Measurements from ENCODE around the gene GRAMD1B. TPM values are rescaled to one million over a fixed set of nuclear protein-coding genes. Genes with fewer than 3 reads are reported as not detected.

Gene GRAMD1B
- total RNA-seq, 4 donors from 2014 or later: 1.8 to 4.0 (median 3.0) TPM

DNA sequence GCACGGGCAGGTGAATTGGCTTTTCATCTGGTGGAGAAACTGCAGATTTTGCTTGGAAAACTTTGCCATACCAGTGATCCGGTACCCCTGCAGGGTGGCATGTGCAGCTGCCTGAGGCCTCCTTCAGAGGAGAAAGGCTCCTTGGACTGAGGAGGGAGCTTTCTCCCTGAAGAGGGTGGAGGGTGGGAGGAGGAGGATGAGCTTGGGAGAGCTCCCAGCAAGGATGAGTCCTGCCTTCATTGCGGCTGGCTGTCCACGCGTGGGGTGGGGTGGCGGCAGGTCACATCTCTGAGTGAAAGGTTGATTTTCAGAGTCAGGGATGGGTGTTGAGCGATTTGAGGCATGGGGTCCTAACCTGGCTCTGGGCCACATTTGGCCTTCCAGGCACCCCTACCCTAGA is 96.8 kb downstream of the GRAMD1B start:
- no peak for TF ChIP-seq POLR2A (IDR thresholded peaks at IDR 0.05)
- no peak for TF ChIP-seq POLR2AphosphoS5 (IDR thresholded peaks at IDR 0.05)
- TF ChIP-seq EP300 (IDR thresholded peaks at IDR 0.05): no peak
- TF ChIP-seq, protein P1, sequence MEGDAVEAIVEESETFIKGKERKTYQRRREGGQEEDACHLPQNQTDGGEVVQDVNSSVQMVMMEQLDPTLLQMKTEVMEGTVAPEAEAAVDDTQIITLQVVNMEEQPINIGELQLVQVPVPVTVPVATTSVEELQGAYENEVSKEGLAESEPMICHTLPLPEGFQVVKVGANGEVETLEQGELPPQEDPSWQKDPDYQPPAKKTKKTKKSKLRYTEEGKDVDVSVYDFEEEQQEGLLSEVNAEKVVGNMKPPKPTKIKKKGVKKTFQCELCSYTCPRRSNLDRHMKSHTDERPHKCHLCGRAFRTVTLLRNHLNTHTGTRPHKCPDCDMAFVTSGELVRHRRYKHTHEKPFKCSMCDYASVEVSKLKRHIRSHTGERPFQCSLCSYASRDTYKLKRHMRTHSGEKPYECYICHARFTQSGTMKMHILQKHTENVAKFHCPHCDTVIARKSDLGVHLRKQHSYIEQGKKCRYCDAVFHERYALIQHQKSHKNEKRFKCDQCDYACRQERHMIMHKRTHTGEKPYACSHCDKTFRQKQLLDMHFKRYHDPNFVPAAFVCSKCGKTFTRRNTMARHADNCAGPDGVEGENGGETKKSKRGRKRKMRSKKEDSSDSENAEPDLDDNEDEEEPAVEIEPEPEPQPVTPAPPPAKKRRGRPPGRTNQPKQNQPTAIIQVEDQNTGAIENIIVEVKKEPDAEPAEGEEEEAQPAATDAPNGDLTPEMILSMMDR (IDR thresholded peaks at IDR 0.05): no peak
- WGBS, 2 donors (ENCODE audit: low coverage in 1 of 2): 67 to 94% methylated on average over 2 to 3 of the region's 7 CpGs

DNA sequence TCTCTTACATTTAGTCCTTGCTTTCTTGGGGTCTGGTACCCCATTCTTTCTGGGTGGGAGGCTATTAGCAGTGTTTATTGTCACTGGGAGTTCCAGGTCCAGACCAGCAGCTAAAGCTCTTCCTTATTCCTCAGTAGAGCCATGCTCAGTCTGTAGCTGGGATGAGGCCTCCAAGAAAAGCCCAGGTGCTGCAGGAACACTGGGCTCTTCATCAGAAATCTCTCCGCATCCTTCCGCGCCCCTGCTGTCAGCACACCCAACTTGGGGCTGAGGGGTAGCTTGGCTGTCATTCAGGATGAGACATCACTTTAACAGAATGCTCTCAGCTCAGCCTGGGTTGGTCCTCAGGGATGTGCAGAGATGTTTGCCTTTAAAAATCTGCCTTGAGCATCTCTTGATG is 97.5 kb downstream of the GRAMD1B start:
- 90 to 100% methylated on average over 1 to 2 of the region's 3 CpGs for WGBS, 2 donors (ENCODE audit: low coverage in 1 of 2)
- Histone ChIP-seq H3K36me3 (no peaks in the 10 kb centered on the region), H3K4me1 (no peaks in the 10 kb centered on the region), H3K9me3 (no peaks in the 10 kb centered on the region), H3K4me3 (no peak overlapping the region), H3K27ac (no peak overlapping the region), H3K27me3 (peaks cover 11% of the 10 kb centered on the region)
- TF ChIP-seq, protein P1 (IDR thresholded peaks at IDR 0.05): no peak
- TF ChIP-seq POLR2A (IDR thresholded peaks at IDR 0.05) (no peak), POLR2AphosphoS5 (IDR thresholded peaks at IDR 0.05) (no peak), EP300 (IDR thresholded peaks at IDR 0.05) (no peak)
- ATAC-seq: no peak

More for the DNA sequence above, 96.8 kb downstream of the GRAMD1B start:
- Histone ChIP-seq H3K27ac (no peak overlapping the region), H3K4me3 (no peak overlapping the region), H3K4me1 (no peaks in the 10 kb centered on the region), H3K9me3 (no peaks in the 10 kb centered on the region), H3K36me3 (no peaks in the 10 kb centered on the region), H3K27me3 (peaks cover 11% of the 10 kb centered on the region)
- no peak for ATAC-seq

DNA sequence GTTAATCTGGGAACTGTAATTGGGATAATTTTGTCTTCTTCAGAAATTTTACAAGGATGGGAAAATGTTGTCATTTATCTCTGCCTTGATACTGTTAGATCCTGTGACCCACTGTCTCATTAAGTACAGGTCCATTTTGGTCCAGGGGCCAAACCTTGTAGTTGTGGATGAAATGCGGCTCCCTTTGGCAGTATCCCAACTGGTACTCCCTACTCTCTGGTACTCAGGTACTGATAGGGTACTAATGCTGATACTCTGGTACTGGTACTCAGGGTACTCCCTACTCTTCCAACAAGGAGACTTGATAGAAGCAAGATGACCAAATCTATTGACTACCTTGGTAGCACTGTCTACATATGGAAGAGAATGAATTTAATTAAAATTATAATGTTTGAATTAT is 97.9 kb downstream of the GRAMD1B start:
- Histone ChIP-seq H3K9me3 (no peaks in the 10 kb centered on the region), H3K27ac (no peak overlapping the region), H3K4me1 (no peaks in the 10 kb centered on the region), H3K4me3 (no peak overlapping the region), H3K27me3 (peaks cover 11% of the 10 kb centered on the region), H3K36me3 (no peaks in the 10 kb centered on the region)
- WGBS, 2 donors (ENCODE audit: low coverage in 1 of 2): 100% methylated on average over 1 of the region's 1 CpG
- TF ChIP-seq POLR2AphosphoS5 (IDR thresholded peaks at IDR 0.05): no peak
- ATAC-seq: no peak

DNA sequence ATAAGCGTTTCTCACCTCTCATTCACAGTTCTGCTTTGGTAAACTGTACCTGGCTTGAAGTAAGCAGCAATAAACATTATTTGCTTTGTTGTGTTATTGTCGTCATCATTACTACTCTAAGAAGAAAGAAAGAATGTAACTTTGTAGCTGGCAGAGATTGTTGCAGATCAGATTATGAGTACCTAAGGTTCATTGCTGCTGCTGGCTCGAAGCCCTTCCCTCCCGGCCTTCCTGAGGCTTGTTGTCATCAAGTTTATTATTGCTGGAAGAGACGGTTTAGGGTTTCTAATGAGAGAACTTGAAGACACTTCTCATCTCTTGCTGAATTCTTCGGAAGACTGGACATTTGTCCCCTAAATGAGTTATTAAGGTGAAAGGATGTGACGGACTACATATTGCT is 101.3 kb downstream of the GRAMD1B start:
- TF ChIP-seq EP300 (IDR thresholded peaks at IDR 0.05) (no peak), POLR2AphosphoS5 (IDR thresholded peaks at IDR 0.05) (no peak), POLR2A (IDR thresholded peaks at IDR 0.05) (no peak)
- TF ChIP-seq, protein P1 (IDR thresholded peaks at IDR 0.05): no peak
- Histone ChIP-seq H3K27me3 (no peaks in the 10 kb centered on the region), H3K4me3 (no peak overlapping the region), H3K27ac (no peak overlapping the region), H3K9me3 (no peaks in the 10 kb centered on the region), H3K4me1 (no peaks in the 10 kb centered on the region), H3K36me3 (no peaks in the 10 kb centered on the region)
- no peak for ATAC-seq
- WGBS, 2 donors (ENCODE audit: low coverage in 1 of 2): 77 to 78% methylated on average over 6 to 7 of the region's 7 CpGs

DNA sequence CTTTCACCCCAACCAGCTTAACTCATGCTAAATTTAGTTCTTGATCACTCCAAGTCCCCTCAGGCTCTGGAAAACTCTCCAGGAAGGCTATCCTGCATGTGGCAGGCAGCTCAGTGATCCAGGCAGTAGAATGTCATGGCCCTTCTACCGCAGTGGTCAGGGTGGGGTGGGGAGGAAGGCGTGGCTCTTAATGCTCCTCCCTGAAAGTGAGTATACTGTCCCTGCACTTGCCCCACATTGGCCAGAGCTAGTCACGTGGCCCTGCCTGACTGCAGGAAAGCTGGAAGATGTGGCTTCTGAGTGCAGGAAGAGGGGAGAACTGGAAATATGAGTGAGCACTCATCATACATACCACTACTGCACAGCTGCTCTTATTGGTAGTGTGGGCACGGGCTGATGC is 102.1 kb downstream of the GRAMD1B start:
- no peaks in the 10 kb centered on the region for H3K36me3 ChIP-seq
- no peaks in the 10 kb centered on the region for H3K4me1 ChIP-seq
- no peak overlapping the region for H3K27ac ChIP-seq
- no peaks in the 10 kb centered on the region for H3K9me3 ChIP-seq
- no peak overlapping the region for H3K4me3 ChIP-seq
- TF ChIP-seq, protein P1 (IDR thresholded peaks at IDR 0.05): no peak
- TF ChIP-seq POLR2AphosphoS5 (IDR thresholded peaks at IDR 0.05) (no peak), POLR2A (IDR thresholded peaks at IDR 0.05) (no peak), EP300 (IDR thresholded peaks at IDR 0.05) (no peak)
- no peak for ATAC-seq
- H3K27me3 ChIP-seq: no peaks in the 10 kb centered on the region
- 71 to 85% methylated on average over 1 to 2 of the region's 4 CpGs for WGBS, 2 donors (ENCODE audit: low coverage in 1 of 2)
